ENCODE data around the gene COL5A1.

The COL5A1 gene

DNA sequence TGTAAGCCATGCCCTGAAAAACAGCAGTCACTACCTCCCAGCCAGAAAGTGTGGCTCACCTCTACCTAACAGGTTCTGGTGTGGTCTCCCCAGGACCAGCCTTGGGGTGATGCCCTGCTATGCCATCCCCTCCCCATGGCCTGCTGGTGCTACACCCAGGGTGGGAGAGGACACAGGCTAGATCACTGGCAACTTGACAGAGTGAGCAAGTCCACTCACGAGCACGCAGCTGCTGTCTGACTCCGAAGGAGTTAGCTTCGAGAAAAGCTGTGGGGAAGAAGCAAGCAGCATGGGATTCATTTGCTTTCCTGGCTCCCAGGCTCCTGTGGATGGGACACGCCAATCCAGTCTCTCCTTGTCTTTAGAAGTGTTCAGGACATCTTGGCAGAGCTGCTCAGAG lies 102.2 kb downstream of the COL5A1 start:
- DNase-seq (ENCODE audit: low spot score) = no peak

- DNase-seq (ENCODE audit: low spot score) = no peak
Observed at GRCh38 chr9:134744385-134745295, 103.0 kb downstream of the COL5A1 start.

DNA sequence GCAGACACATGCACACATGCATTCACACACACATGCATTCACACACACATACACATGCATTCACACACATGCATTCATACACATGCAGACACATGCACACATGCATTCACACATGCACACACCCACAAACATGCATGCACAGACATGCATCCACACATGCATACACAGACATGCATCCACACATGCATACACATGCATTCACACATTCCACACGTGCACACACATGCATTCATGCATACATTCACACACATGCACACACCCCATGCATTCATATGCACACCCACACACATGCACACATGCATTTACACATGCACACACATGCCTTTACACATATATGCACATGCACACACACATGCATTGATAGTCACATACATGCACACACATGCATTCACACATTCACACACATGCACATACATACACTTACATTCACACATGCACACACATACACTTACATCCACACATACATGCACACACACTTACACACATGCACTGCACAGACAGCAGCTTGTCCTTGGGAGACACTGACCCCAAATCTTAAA lies 106.4 kb downstream of the COL5A1 start:
- DNase-seq (ENCODE audit: low spot score) = no peak

GRCh38 chr9:134748591-134748990 lies 107.0 kb downstream of the COL5A1 start:
- DNase-seq (ENCODE audit: low spot score) = no peak

GRCh38 chr9:134750450-134751155 lies 109.0 kb downstream of the COL5A1 start:
- no peak for DNase-seq (ENCODE audit: low spot score)

- no peak for DNase-seq (ENCODE audit: low spot score)
Observed at GRCh38 chr9:134751622-134752021, 110.0 kb downstream of the COL5A1 start.

DNA sequence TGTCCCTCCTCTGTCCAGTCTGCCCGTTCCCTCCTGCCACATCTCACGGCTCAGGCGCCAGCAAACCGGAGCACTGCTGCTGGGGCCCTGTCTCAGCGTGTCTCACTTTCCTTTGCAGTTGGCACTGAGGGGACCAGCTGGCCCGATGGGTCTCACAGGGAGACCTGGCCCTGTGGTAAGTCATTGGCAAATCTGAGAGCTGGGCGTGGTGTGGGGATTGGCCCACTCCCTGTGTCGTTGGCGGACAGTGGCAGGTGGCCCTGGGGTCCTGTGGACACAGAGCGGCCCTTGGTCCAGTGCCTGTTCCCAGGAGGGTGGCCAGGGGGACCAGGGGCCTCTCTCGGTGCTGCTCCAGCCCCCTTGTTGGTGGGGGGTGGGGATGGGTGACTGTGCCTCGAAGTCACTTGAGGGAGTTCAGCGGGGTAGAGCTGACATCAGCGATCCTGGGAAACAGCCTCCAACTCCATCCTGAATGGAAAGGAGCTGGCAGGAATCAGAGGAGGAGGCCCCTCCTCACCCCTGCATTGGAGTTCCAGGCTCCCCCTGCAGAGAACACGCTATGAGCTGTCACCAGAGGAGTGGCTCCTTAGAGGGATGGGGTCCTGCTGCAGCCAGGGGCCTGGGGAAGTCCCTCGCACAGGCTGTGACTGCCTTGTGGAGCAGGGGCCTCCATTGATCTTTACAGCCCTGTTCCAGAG lies 111.0 kb downstream of the COL5A1 start:
- DNase-seq (ENCODE audit: low spot score) = no peak

GRCh38 chr9:134753191-134753590 lies 111.6 kb downstream of the COL5A1 start:
- no peak for DNase-seq (ENCODE audit: low spot score)

DNA sequence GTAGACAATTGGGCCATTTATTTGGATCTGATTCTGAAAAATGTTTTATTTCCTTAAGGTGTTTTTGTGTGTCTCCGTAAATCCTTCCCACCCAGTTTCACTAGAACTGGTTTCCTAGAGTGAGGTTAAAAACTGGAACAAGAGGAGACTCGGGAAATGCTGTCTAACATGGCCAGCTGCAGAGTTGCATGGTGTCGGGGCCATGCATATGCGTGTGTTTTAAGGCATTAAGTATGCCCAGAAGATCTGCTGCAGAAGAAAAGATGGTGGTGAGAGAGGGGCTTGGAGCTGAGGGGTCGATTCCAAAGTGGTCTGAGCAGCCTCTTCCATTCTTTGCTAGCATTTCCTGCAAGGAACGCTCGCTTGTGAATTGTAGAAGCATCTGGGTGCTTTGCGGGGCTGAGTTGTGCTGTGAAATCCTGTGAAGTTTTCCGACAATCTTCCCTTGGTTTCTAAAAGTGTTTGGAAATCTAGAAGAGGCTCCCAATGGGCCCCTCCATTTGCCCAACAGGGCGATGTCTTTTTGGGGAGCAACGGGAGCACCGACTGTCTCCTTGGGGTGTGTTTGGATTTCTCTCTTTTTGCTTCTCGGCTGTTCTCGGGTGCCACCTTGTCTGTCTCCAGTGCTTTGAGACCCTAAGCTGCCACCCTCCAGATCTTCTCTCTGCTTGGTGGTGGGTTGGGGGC lies 113.8 kb downstream of the COL5A1 start:
- DNase-seq (ENCODE audit: low spot score) = no peak

GRCh38 chr9:134756098-134756497 lies 114.5 kb downstream of the COL5A1 start:
- no peak for DNase-seq (ENCODE audit: low spot score)

DNA sequence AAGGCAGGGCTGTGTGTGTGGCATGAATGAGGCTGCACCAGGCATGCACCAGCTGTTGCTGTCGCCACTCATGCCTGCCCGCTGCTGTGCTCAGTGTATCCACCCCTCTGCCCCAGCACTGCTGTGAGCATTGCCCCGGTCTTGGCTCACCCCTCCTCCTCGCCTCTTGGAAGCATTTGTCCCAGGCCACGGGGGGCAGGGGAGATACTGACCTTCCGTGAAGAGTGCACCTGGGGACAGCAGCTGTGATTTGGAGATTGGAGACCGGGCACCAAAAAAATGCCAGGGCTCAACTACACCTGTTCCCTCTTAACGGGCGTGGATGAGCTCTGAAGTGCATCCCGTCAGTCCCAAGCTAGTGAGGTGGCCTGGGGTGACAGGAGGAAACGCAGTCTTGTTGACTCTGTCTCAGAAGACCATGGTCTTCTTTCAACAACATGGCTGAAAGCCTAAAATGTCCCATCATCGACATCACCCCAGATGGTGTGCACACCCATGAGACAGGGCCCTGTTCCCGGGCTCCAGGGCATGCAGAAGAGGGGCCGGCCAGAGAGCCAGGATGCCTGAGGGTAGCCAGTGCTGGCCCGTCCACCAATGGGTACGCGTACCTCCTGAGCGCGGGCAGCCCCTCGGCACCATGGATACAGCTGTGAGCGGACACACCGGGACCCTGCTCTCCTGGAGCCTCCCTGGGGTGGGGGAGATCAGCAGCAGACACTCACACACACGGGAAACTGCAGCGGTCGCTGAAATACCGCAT lies 115.8 kb downstream of the COL5A1 start:
- DNase-seq (ENCODE audit: low spot score) = no peak

DNA sequence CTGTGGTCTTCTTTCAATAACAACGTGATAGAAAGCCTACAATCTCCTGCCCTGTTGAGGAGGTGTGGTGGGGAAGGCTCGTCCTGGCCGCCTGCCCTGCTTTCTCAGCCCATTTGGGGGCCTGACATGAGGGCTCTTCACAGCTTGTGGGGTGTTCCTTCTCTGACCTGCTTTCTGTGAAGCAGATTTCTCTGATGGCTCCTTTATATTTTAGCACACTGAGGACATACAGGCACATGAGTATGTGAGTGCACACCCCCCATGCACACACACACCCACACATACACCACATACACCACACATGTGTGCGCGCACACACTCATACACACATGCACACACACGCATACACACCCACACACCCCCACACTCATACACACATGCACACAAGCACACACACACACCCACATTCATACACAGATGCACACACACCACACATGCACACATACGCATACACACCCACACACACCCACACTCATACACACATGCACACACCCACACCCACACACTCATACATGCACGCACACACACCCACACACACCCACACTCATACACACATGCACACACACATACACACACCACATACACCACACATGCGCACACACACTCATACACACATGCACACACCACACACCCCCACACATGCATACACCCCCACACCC lies 117.5 kb downstream of the COL5A1 start:
- DNase-seq (ENCODE audit: low spot score) = no peak

DNA sequence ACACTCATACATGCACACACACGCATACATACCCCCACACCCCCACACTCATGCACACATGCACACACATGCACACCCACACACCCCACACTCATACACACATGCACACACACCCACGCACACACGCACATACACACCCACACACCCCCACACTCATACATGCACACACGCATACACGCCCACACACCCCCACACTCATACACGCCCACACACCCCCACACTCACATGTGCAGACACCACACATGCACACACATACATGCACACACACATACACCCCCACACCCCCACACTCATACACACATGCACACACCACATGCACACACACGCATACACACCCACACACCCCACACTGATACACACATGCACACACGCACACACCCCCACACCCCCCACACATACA lies 118.3 kb downstream of the COL5A1 start:
- DNase-seq (ENCODE audit: low spot score) = no peak

GRCh38 chr9:134760750-134761420 lies 119.3 kb downstream of the COL5A1 start:
- no peak for DNase-seq (ENCODE audit: low spot score)

- DNase-seq (ENCODE audit: low spot score) = no peak
Observed at GRCh38 chr9:134764473-134765269, 123.1 kb downstream of the COL5A1 start.

DNA sequence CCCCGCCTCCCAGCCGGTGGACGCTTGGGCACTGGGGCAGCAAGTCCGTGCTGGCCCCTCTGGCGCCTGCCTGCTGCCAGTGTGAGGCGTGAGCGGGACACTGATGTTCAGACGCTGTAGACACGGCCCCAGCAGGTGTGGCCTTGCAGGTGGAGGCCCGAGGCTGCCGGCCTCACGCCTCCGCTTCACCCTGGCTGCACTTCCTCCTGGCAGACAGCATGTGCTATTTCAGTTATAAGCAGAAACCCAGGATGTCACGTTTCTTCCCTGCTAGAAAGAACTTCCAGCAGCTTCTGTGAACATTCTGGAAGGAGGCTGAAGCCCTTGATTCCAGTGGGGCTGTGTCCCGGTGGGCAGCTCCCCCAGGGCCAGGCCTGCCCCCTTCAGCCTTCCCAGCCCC lies 124.2 kb downstream of the COL5A1 start:
- no peak for DNase-seq (ENCODE audit: low spot score)

DNA sequence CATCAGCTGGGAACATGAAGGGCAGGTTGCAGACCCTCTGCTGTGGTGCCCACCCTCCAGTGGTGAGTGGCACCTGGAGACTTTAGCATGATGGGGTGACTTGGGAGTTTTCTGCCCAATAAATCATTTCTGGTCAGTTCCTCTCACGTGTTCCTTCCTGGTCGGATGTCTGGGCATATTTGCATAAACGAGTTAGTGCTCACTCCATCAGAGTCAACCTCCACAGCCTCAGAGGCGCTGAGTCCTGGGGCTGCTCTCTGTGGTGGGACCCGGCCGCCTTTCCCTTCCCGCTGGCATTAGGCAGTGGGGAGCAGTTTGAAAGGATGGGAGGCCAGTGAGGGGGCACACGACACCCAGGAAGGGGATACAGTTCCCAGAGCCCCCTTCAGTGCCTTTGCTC lies 125.0 kb downstream of the COL5A1 start:
- DNase-seq (ENCODE audit: low spot score) = no peak

DNA sequence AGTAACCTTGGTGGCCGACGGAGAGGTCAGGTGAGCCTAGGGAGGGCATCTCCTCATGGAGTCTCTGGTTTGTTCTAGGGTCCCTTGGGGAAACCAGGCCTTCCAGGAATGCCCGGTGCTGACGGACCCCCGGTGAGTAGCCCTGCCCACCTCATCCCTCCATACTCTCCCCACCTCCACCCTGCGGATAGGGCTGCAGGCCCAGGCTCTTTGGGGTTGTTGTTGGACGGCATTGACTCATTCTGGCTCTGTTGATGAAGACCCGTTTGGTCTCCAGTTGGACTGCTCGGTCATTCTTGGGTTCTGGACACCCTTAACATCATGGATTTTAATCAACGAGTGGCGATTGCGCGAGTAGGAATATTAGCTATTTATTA lies 126.7 kb downstream of the COL5A1 start:
- no peak for DNase-seq (ENCODE audit: low spot score)

DNA sequence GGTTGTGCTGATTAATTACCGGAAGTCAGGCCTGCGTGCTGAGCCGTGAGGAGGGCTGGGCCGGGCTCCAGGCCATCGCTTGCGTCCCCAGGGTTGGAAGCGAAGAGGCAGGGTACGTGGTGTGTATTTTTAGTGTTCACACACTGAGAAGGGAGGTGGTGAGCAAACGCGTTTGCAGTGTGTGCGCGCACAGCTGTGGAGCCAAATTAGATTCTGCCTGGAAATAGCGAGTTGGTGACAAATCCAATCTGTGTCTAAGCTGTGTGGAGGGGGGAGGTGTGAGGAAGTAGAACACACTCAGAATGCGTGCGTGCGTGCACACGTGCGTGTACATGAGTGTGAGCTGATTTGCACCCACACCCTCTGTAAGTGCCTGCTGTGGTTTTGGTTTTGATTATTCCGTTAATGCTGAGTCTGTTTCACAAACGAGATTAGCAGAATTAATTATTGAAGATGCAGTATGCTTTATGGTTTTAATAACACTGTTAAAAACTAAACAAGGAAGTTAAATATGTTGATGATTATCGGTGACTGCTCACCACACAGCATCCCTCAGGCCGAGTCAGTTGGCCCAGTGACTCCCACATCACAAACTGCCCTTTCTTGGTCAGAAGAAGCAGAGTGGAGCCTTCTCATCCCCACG lies 127.2 kb downstream of the COL5A1 start:
- no peak for DNase-seq (ENCODE audit: low spot score)

Data from hematopoietic multipotent progenitor cell treated with erythropoietin and hydrocortisone succinate and interleukin-3 and kit ligand, for 17 days (in vitro differentiated cells).